HepG2 (cell line): ENCODE measurements around the gene LRRC25. TPM values are rescaled to one million over a fixed set of nuclear protein-coding genes. Genes with fewer than 3 reads are reported as not detected.
A peak's percentile ranks its signal among the peaks of the same experiment; 100 is the strongest.

Source experiments
- ARID3A ChIP-seq: IDR thresholded peaks from 2 replicates; pipeline ENCODE4 v1.6.1; 2012; ENCODE audit warnings: low read depth, low read length, improper control_type of control experiment
- ATF2 ChIP-seq: sonication (generic); formaldehyde crosslinking; IDR thresholded peaks from 2 replicates; pipeline ENCODE4 v1.4.0; 2020; ENCODE audit warnings: missing genetic modification reagents
- ATF6 ChIP-seq: sonication (generic); formaldehyde crosslinking; conservative IDR thresholded peaks from 2 replicates; pipeline ENCODE4 v1.4.0; 2020; ENCODE audit warnings: missing genetic modification reagents
- CBX1 ChIP-seq: IDR thresholded peaks from one replicate; pipeline ENCODE4 v1.6.1; 2016; ENCODE audit warnings: antibody characterized with exemption, low read depth
- DR1 ChIP-seq: sonication (generic); formaldehyde crosslinking; IDR thresholded peaks from 2 replicates; pipeline ENCODE4 v1.8.0; 2021; ENCODE audit warnings: mild to moderate bottlenecking, missing genetic modification reagents, inconsistent platforms
- ELF4 ChIP-seq: sonication (generic); formaldehyde crosslinking; IDR thresholded peaks from 2 replicates; pipeline ENCODE4 v1.5.0; 2020; ENCODE audit warnings: missing genetic modification reagents, mild to moderate bottlenecking, moderate library complexity, borderline replicate concordance
- HNF4A ChIP-seq: sonication (generic); formaldehyde crosslinking; IDR thresholded peaks from 2 replicates; pipeline ENCODE4 v1.4.0; 2020; ENCODE audit warnings: missing genetic modification reagents
- MAFF ChIP-seq: IDR thresholded peaks from 2 replicates; pipeline ENCODE4 v1.6.1; 2011; ENCODE audit warnings: low read depth, low read length, improper control_type of control experiment
- NFKB2 ChIP-seq: sonication (generic); formaldehyde crosslinking; IDR thresholded peaks from 2 replicates; pipeline ENCODE4 v1.4.0; 2020; ENCODE audit warnings: missing genetic modification reagents, borderline replicate concordance
- PREB ChIP-seq: sonication (generic); formaldehyde crosslinking; IDR thresholded peaks from 2 replicates; pipeline ENCODE4 v1.4.0; 2020; ENCODE audit warnings: missing genetic modification reagents
- RARA ChIP-seq: IDR thresholded peaks from 2 replicates; pipeline ENCODE4 v1.6.1; 2016; ENCODE audit warnings: missing genetic modification reagents, missing compliant biosample characterization
- SIX1 ChIP-seq: sonication (generic); formaldehyde crosslinking; IDR thresholded peaks from 2 replicates; pipeline ENCODE4 v1.4.0; 2020; ENCODE audit warnings: missing genetic modification reagents, borderline replicate concordance
- STAG1 ChIP-seq: sonication (generic); formaldehyde crosslinking; IDR thresholded peaks from 2 replicates; pipeline ENCODE4 v1.4.0; 2020; ENCODE audit warnings: missing genetic modification reagents
- TCF7L2 ChIP-seq: IDR thresholded peaks from 2 replicates; pipeline ENCODE4 v1.6.1; 2011; ENCODE audit warnings: mild to moderate bottlenecking, low read depth, low read length, moderate library complexity
- YEATS4 ChIP-seq: sonication (generic); formaldehyde crosslinking; IDR thresholded peaks from 2 replicates; pipeline ENCODE4 v1.4.0; 2020; ENCODE audit warnings: missing genetic modification reagents, borderline replicate concordance
- ZBTB37 ChIP-seq: sonication (generic); formaldehyde crosslinking; IDR thresholded peaks from 2 replicates; pipeline ENCODE4 v1.4.0; 2020; ENCODE audit warnings: mild to moderate bottlenecking, missing genetic modification reagents
- ZBTB8A ChIP-seq: sonication (generic); formaldehyde crosslinking; IDR thresholded peaks from 2 replicates; pipeline ENCODE4 v1.4.0; 2020; ENCODE audit warnings: mild to moderate bottlenecking, low read depth, missing genetic modification reagents, borderline replicate concordance
- ZNF230 ChIP-seq: sonication (generic); formaldehyde crosslinking; IDR thresholded peaks from 2 replicates; pipeline ENCODE4 v1.4.0; 2020; ENCODE audit warnings: mild to moderate bottlenecking, missing genetic modification reagents
- ZNF335 ChIP-seq: sonication (generic); formaldehyde crosslinking; IDR thresholded peaks from 2 replicates; pipeline ENCODE4 v1.4.0; 2020; ENCODE audit warnings: missing genetic modification reagents
- polyA plus RNA-seq, 8 experiments: library from polyadenylated mRNA; depleted of rRNA in 3 of 8; stranded (reverse) in 7 of 8; unstranded in 1 of 8; fragments of >200 nt; fragmentation: Illumina TruSeq in 4 of 8; extraction: Trizol in 4 of 8; gene quantifications; 2 replicates each; pipeline versions ENCODE4 v1.2.1 to v1.2.3, GENCODE V29; 2011 to 2016; ENCODE audit warnings: low read depth in 4 of 8, missing spikeins in 1 of 8, mixed read lengths in 1 of 8; ENCODE audit not compliant: insufficient read depth in 1 of 8
- total RNA-seq, 5 experiments: library from RNA; depleted of rRNA; stranded (reverse); fragments of >200 nt; fragmentation: Illumina TruSeq; extraction: Trizol; gene quantifications; 2 replicates each; pipeline ENCODE4 v1.2.3, GENCODE V29; 2016; ENCODE audit warnings: low read depth in 1 of 5

Gene LRRC25
- total and polyA plus RNA-seq, 2 of the 13 experiments (the other 11 are each of a cell fraction or from before 2014, with no cell fraction given), result 0.13 to 0.53 TPM

- TF ChIP-seq ATF6 (no peak), PREB (CRISPR knock-in tag) (peak; percentile 87; the same call in 1 of the 2 replicates), HNF4A (CRISPR knock-in tag) (peak; percentile 94), YEATS4 (CRISPR knock-in tag) (peak; percentile 79; the same call in 1 of the 2 replicates), ATF2 (peak; percentile 94), ELF4 (CRISPR knock-in tag) (peak; percentile 80; the same call in 1 of the 2 replicates), DR1 (CRISPR knock-in tag) (peak; percentile 99), RARA (CRISPR knock-in tag) (peak; percentile 84), STAG1 (peak; percentile 70), ZNF335 (CRISPR knock-in tag) (peak; percentile 79), CBX1 (peak; percentile 99), ARID3A (no peak), ZNF230 (peak; percentile 88), MAFF (no peak), ZBTB37 (peak; percentile 42; the same call in 1 of the 2 replicates), SIX1 (peak; percentile 9; the same call in 1 of the 2 replicates), TCF7L2 (no peak), ZBTB8A (CRISPR knock-in tag) (peak; percentile 97), NFKB2 (peak; percentile 97)
Observed at GRCh38 chr19:18385675-18386542, 11.5 kb downstream of the LRRC25 start, which contains the start of gene GDF15 (continued).
